Central memory CD8-positive, alpha-beta T cell (primary cell): ENCODE measurements around the gene ADSL.
"Not testable (repeated sequence)": the region's sequence is repeated elsewhere in the genome, so short reads cannot be mapped to it uniquely, and the experiment has no call there.

Source experiments
- ATAC-seq: fragments of 150-1000 bp; cut with Tn5 transposase; replicated peaks from 2 replicates; pipeline ENCODE4 v1.10.0; 2022; ENCODE audit warnings: mild to moderate bottlenecking, moderate FRiP score, moderate number of reproducible peaks; ENCODE audit not compliant: poor library complexity, severe bottlenecking; ENCODE audit errors: extremely low read depth
- DNase-seq, 2 donors: peaks; one replicate each; pipeline ENCODE4 v3.0.0; 2021; ENCODE audit warnings: low spot score in 2 of 2
- H3K27ac Mint-ChIP-seq: one replicate; pipeline ENCODE4 v1.8.0; 2022; ENCODE audit warnings: low read depth, mild to moderate bottlenecking, moderate library complexity, mixed read lengths
- H3K27me3 Mint-ChIP-seq: one replicate; pipeline ENCODE4 v1.8.0; 2022; ENCODE audit warnings: mixed read lengths
- H3K36me3 Mint-ChIP-seq: one replicate; pipeline ENCODE4 v1.8.0; 2022; ENCODE audit warnings: mild to moderate bottlenecking, moderate library complexity, mixed read lengths; ENCODE audit not compliant: insufficient read depth
- H3K4me1 Mint-ChIP-seq: one replicate; pipeline ENCODE4 v1.8.0; 2022; ENCODE audit warnings: mixed read lengths
- H3K4me3 Mint-ChIP-seq: one replicate; pipeline ENCODE4 v1.8.0; 2022; ENCODE audit warnings: mild to moderate bottlenecking, moderate library complexity, mixed read lengths
- H3K9me3 Mint-ChIP-seq: one replicate; pipeline ENCODE4 v1.8.0; 2022; ENCODE audit warnings: mixed read lengths

Gene ADSL

GRCh38 chr22:40352763-40353162 is 6.5 kb downstream of the ADSL start:
- ATAC-seq, result no peak
- H3K4me3 Mint-ChIP-seq, result no peak overlapping the region
- H3K4me1 Mint-ChIP-seq, result peaks cover 10% of the 10 kb centered on the region
- H3K27ac Mint-ChIP-seq, result no peak overlapping the region
- H3K27me3 Mint-ChIP-seq, result no peaks in the 10 kb centered on the region
- H3K36me3 Mint-ChIP-seq, result peaks cover 57% of the 10 kb centered on the region
- H3K9me3 Mint-ChIP-seq, result no peaks in the 10 kb centered on the region
- no peak for DNase-seq

GRCh38 chr22:40361100-40361499 is 14.8 kb downstream of the ADSL start:
- H3K4me1 Mint-ChIP-seq, result no peaks in the 10 kb centered on the region
- H3K27ac Mint-ChIP-seq, result no peak overlapping the region
- no peak overlapping the region for H3K4me3 Mint-ChIP-seq
- no peak for ATAC-seq
- DNase-seq, result no peak
- H3K36me3 Mint-ChIP-seq, result peaks cover 87% of the 10 kb centered on the region
- H3K27me3 Mint-ChIP-seq, result no peaks in the 10 kb centered on the region
- H3K9me3 Mint-ChIP-seq, result no peaks in the 10 kb centered on the region

- no peaks in the 10 kb centered on the region for H3K9me3 Mint-ChIP-seq
- no peaks in the 10 kb centered on the region for H3K27me3 Mint-ChIP-seq
- no peaks in the 10 kb centered on the region for H3K4me1 Mint-ChIP-seq
- no peak overlapping the region for H3K4me3 Mint-ChIP-seq
- DNase-seq (no peak), ATAC-seq (no peak)
- H3K36me3 Mint-ChIP-seq, result peaks cover 84% of the 10 kb centered on the region
- H3K27ac Mint-ChIP-seq, result no peak overlapping the region
Measured at GRCh38 chr22:40363059-40363458, 16.8 kb downstream of the ADSL start.

- no peak overlapping the region for H3K4me3 Mint-ChIP-seq
- no peaks in the 10 kb centered on the region for H3K4me1 Mint-ChIP-seq
- H3K27me3 Mint-ChIP-seq, result no peaks in the 10 kb centered on the region
- no peak for DNase-seq
- peak overlapping the region; percentile 32 for H3K27ac Mint-ChIP-seq
- H3K36me3 Mint-ChIP-seq, result peaks cover 72% of the 10 kb centered on the region
- no peak for ATAC-seq
- H3K9me3 Mint-ChIP-seq, result no peaks in the 10 kb centered on the region
Measured at GRCh38 chr22:40364431-40364830, 18.1 kb downstream of the ADSL start.

GRCh38 chr22:40366068-40366467 is 19.8 kb downstream of the ADSL start:
- Mint-ChIP-seq H3K27me3 (no peaks in the 10 kb centered on the region), H3K4me1 (peaks cover 2% of the 10 kb centered on the region), H3K4me3 (no peak overlapping the region), H3K9me3 (no peaks in the 10 kb centered on the region), H3K36me3 (peaks cover 60% of the 10 kb centered on the region), H3K27ac (peak overlapping the region; percentile 26)
- DNase-seq, result no peak
- ATAC-seq, result no peak

GRCh38 chr22:40367342-40367741 is 21.0 kb downstream of the ADSL start:
- H3K27me3 Mint-ChIP-seq, result no peaks in the 10 kb centered on the region
- ATAC-seq, result no peak
- H3K4me1 Mint-ChIP-seq, result peaks cover 10% of the 10 kb centered on the region
- no peaks in the 10 kb centered on the region for H3K9me3 Mint-ChIP-seq
- H3K4me3 Mint-ChIP-seq, result no peak overlapping the region
- H3K27ac Mint-ChIP-seq, result no peak overlapping the region
- no peak for DNase-seq
- H3K36me3 Mint-ChIP-seq, result peaks cover 51% of the 10 kb centered on the region

- Mint-ChIP-seq H3K9me3 (no peaks in the 10 kb centered on the region), H3K27me3 (no peaks in the 10 kb centered on the region), H3K4me1 (peaks cover 15% of the 10 kb centered on the region), H3K36me3 (peaks cover 47% of the 10 kb centered on the region), H3K27ac (no peak overlapping the region), H3K4me3 (no peak overlapping the region)
- DNase-seq (no peak), ATAC-seq (no peak)
Measured at GRCh38 chr22:40368016-40368415, 21.7 kb downstream of the ADSL start.

- ATAC-seq, result no peak
- Mint-ChIP-seq H3K4me3 (no peak overlapping the region), H3K4me1 (peaks cover 20% of the 10 kb centered on the region), H3K27me3 (no peaks in the 10 kb centered on the region), H3K9me3 (no peaks in the 10 kb centered on the region), H3K36me3 (peaks cover 39% of the 10 kb centered on the region), H3K27ac (peak overlapping the region; percentile 29)
- DNase-seq, result no peak
Measured at GRCh38 chr22:40368836-40369235, 22.5 kb downstream of the ADSL start.

GRCh38 chr22:40374567-40374966 is 28.3 kb downstream of the ADSL start:
- Mint-ChIP-seq H3K27ac (no peak overlapping the region), H3K4me1 (peaks cover 30% of the 10 kb centered on the region), H3K4me3 (no peak overlapping the region), H3K9me3 (no peaks in the 10 kb centered on the region), H3K36me3 (peaks cover 10% of the 10 kb centered on the region), H3K27me3 (no peaks in the 10 kb centered on the region)
- ATAC-seq, result no peak
- no peak for DNase-seq

GRCh38 chr22:40376149-40376548 is 29.8 kb downstream of the ADSL start:
- Mint-ChIP-seq H3K4me1 (peaks cover 27% of the 10 kb centered on the region), H3K4me3 (no peak overlapping the region), H3K27me3 (no peaks in the 10 kb centered on the region), H3K9me3 (no peaks in the 10 kb centered on the region), H3K36me3 (peaks cover 7% of the 10 kb centered on the region), H3K27ac (no peak overlapping the region)
- ATAC-seq, result no peak
- no peak for DNase-seq

- no peaks in the 10 kb centered on the region for H3K9me3 Mint-ChIP-seq
Measured at GRCh38 chr22:40377931-40378330, 31.6 kb downstream of the ADSL start.

GRCh38 chr22:40378448-40378847 is 32.1 kb downstream of the ADSL start:
- not testable (repeated sequence) for H3K4me3 Mint-ChIP-seq, DNase-seq, H3K36me3 Mint-ChIP-seq, H3K9me3 Mint-ChIP-seq, H3K27ac Mint-ChIP-seq, H3K27me3 Mint-ChIP-seq, ATAC-seq
- H3K4me1 Mint-ChIP-seq, result peaks cover 18% of the 10 kb centered on the region

More at GRCh38 chr22:40377931-40378330, 31.6 kb downstream of the ADSL start:
- Mint-ChIP-seq H3K27ac (no peak overlapping the region), H3K27me3 (no peaks in the 10 kb centered on the region), H3K4me1 (peaks cover 21% of the 10 kb centered on the region), H3K4me3 (no peak overlapping the region), H3K36me3 (peaks cover 2% of the 10 kb centered on the region)
- DNase-seq (no peak), ATAC-seq (no peak)

GRCh38 chr22:40381461-40381860 is 35.2 kb downstream of the ADSL start:
- Mint-ChIP-seq H3K27me3 (no peaks in the 10 kb centered on the region), H3K4me3 (no peak overlapping the region), H3K36me3 (peaks cover 4% of the 10 kb centered on the region), H3K4me1 (peaks cover 38% of the 10 kb centered on the region), H3K9me3 (no peaks in the 10 kb centered on the region), H3K27ac (no peak overlapping the region)
- ATAC-seq, result no peak
- no peak for DNase-seq

- H3K9me3 Mint-ChIP-seq, result no peaks in the 10 kb centered on the region
- H3K4me3 Mint-ChIP-seq, result no peak overlapping the region
- no peaks in the 10 kb centered on the region for H3K27me3 Mint-ChIP-seq
- H3K36me3 Mint-ChIP-seq, result peaks cover 6% of the 10 kb centered on the region
- DNase-seq, result no peak
- peaks cover 46% of the 10 kb centered on the region for H3K4me1 Mint-ChIP-seq
- ATAC-seq, result no peak
- H3K27ac Mint-ChIP-seq, result peak overlapping the region; percentile 60
Measured at GRCh38 chr22:40383905-40384304, 37.6 kb downstream of the ADSL start.
